Measurements from ENCODE around the gene IKZF2. TPM values are rescaled to one million over a fixed set of nuclear protein-coding genes. Genes with fewer than 3 reads are reported as not detected.

Gene IKZF2
- total RNA-seq, 1 experiment from 2014 or later: 3.0 TPM

GRCh38 chr2:213189001-213189899 is 37.8 kb upstream of the IKZF2 start:
- H3K4me3 Mint-ChIP-seq: peak overlapping the region; percentile 57 to 69
- H3K9me3 ChIP-seq (ENCODE audit: control insufficient read depth, low read depth, low read length): no peaks in the 10 kb centered on the region
- peaks cover 2% of the 10 kb centered on the region; the same call in 1 of the 2 replicates for H3K4me1 ChIP-seq (ENCODE audit: insufficient read depth, low read length)
- peak overlapping the region; percentile 96 to 99 (median 96) for H3K27ac Mint-ChIP-seq
- no peaks in the 10 kb centered on the region for H3K27me3 Mint-ChIP-seq (ENCODE audit: low read depth)
- H4K8ac ChIP-seq (replicated peaks; ENCODE audit: insufficient read length, low read depth, low read length): no peak overlapping the region
- H2BK12ac ChIP-seq (ENCODE audit: insufficient read length, low read depth, low read length): no peak overlapping the region
- H3K79me1 ChIP-seq (ENCODE audit: insufficient read depth, low read depth, low read length, poor library complexity, severe bottlenecking): no peaks in the 10 kb centered on the region
- H3K14ac ChIP-seq (ENCODE audit: insufficient read depth, low read length): peak overlapping the region; percentile 72; the same call in 1 of the 2 replicates
- H3K56ac ChIP-seq (ENCODE audit: insufficient read length, low read depth, low read length): no peak overlapping the region
- H3K9ac ChIP-seq (ENCODE audit: extremely low read depth, insufficient read length, low read length): peak overlapping the region; percentile 41
- H2AK5ac ChIP-seq (ENCODE audit: insufficient read length, low read length): no peak overlapping the region
- H2BK5ac ChIP-seq (ENCODE audit: insufficient read length, low read length): no peak overlapping the region
- H3K18ac ChIP-seq (ENCODE audit: insufficient read length, low read depth, low read length): peak overlapping the region; percentile 31
- H4K91ac ChIP-seq (ENCODE audit: insufficient read length, low read depth, low read length): no peak overlapping the region
- no peak for TF ChIP-seq CTCF (conservative IDR thresholded peaks at IDR 0.05)
- H2BK20ac ChIP-seq (ENCODE audit: low read depth, low read length, poor library complexity, severe bottlenecking): no peak overlapping the region
- H2BK15ac ChIP-seq (ENCODE audit: low read depth, low read length): no peak overlapping the region
- H4K20me1 ChIP-seq (ENCODE audit: control insufficient read depth, insufficient read depth, insufficient read length): no peaks in the 10 kb centered on the region
- peaks cover 3 to 23% (median 8%) of the 10 kb centered on the region in 3 experiments; a peak in 5 of 7 replicates for H3K36me3 Mint-ChIP-seq (ENCODE audit: insufficient read depth in 1 of 3, low read depth in 3 of 3)
- H3K4ac ChIP-seq (ENCODE audit: low read depth, low read length): peak overlapping the region; percentile 6; the same call in 1 of the 2 replicates
- peak; percentile 67 for DNase-seq
- no CpG with 5 or more reads among the region's 16 CpGs for WGBS (ENCODE audit: extremely low coverage, insufficient read length, low lambda C conversion rate)
- H3K27ac ChIP-seq (ENCODE audit: insufficient read length, low read depth, low read length): peak overlapping the region; percentile 70
- no peak overlapping the region for H3K23ac ChIP-seq (ENCODE audit: insufficient read length, low read depth, low read length)
- peaks cover 6 to 14% of the 10 kb centered on the region in 2 experiments; a peak in 4 of 5 replicates for H3K9me3 Mint-ChIP-seq
- peak overlapping the region; percentile 61 for H3K4me2 ChIP-seq (ENCODE audit: insufficient read depth, insufficient read length, low read length)
- peak overlapping the region; percentile 96 for H2AFZ ChIP-seq (ENCODE audit: low read length)
- H3K27me3 ChIP-seq (ENCODE audit: insufficient read depth, low read length): no peaks in the 10 kb centered on the region
- H4K5ac ChIP-seq (ENCODE audit: insufficient read length, low read depth, low read length): peak overlapping the region; percentile 58
- no peak overlapping the region for H2BK120ac ChIP-seq (ENCODE audit: low read depth, low read length, poor library complexity, severe bottlenecking)
- no peak overlapping the region for H3T11ph ChIP-seq (ENCODE audit: low read length)
- H3K4me1 Mint-ChIP-seq: peaks cover 36 to 40% of the 10 kb centered on the region in 2 experiments
- H3K79me2 ChIP-seq (ENCODE audit: insufficient read depth, low read length): no peaks in the 10 kb centered on the region
- H3K23me2 ChIP-seq (ENCODE audit: insufficient read length, low read depth, low read length, poor library complexity, severe bottlenecking): no peaks in the 10 kb centered on the region
